Endothelial cell (in vitro differentiated cells): Measurements from ENCODE around the gene EIF5A. TPM values are rescaled to one million over a fixed set of nuclear protein-coding genes. Genes with fewer than 3 reads are reported as not detected.
"Not testable (repeated sequence)": the region's sequence is repeated elsewhere in the genome, so short reads cannot be mapped to it uniquely, and the experiment has no call there.

Experiments
- DNase-seq: peaks from one replicate; pipeline ENCODE4 v3.0.0; 2021; ENCODE audit warnings: low spot score
- H3K27ac Mint-ChIP-seq: one replicate; pipeline ENCODE4 v1.8.0; 2021; ENCODE audit warnings: mixed read lengths, inconsistent platforms; ENCODE audit not compliant: unreplicated experiment
- H3K27me3 Mint-ChIP-seq: one replicate; pipeline ENCODE4 v1.8.0; 2021; ENCODE audit warnings: mild to moderate bottlenecking, moderate library complexity, mixed read lengths, inconsistent platforms; ENCODE audit not compliant: unreplicated experiment
- H3K36me3 Mint-ChIP-seq: one replicate; pipeline ENCODE4 v1.8.0; 2021; ENCODE audit warnings: mild to moderate bottlenecking, low read depth, mixed read lengths, inconsistent platforms; ENCODE audit not compliant: unreplicated experiment
- H3K4me1 Mint-ChIP-seq: one replicate; pipeline ENCODE4 v1.8.0; 2021; ENCODE audit warnings: mild to moderate bottlenecking, mixed read lengths, inconsistent platforms; ENCODE audit not compliant: unreplicated experiment
- H3K4me3 Mint-ChIP-seq: one replicate; pipeline ENCODE4 v1.8.0; 2021; ENCODE audit warnings: mild to moderate bottlenecking, mixed read lengths, inconsistent platforms; ENCODE audit not compliant: unreplicated experiment
- H3K9me3 Mint-ChIP-seq: one replicate; pipeline ENCODE4 v1.8.0; 2021; ENCODE audit warnings: mixed read lengths, inconsistent platforms; ENCODE audit not compliant: unreplicated experiment
- CTCF ChIP-seq: fragments of 200-600 bp; sonication (generic); IDR thresholded peaks from one replicate; pipeline ENCODE4 v1.5.0; 2021; ENCODE audit warnings: antibody characterized with exemption; ENCODE audit not compliant: unreplicated experiment
- total RNA-seq: library from RNA; stranded (reverse); fragmentation: NEBNext Ultra II Directional; extraction: Animal tissue kit (Norgen Biotek cat#: 25700); gene quantifications from one replicate; pipeline ENCODE4 v1.2.1, GENCODE V29; 2021; ENCODE audit not compliant: unreplicated experiment

EIF5A gene
- total RNA-seq, 1 donor from 2014 or later, result 362 TPM

GRCh38 chr17:7336240-7337175 is 29.1 kb downstream of the EIF5A start, which contains the start of gene ACAP1:
Gene ACAP1 (plus strand): TSS chr17:7336529. CDS start chr17:7336735, 206 bp downstream.
- H3K9me3 Mint-ChIP-seq, result no peaks in the 10 kb centered on the region
- no peaks in the 10 kb centered on the region for H3K36me3 Mint-ChIP-seq
- peak within 1 kb of the TSS; percentile 57 for H3K27ac Mint-ChIP-seq
- H3K4me3 Mint-ChIP-seq, result no peak within 1 kb of the TSS
- H3K4me1 Mint-ChIP-seq, result peaks cover 15% of the 10 kb centered on the region
- peak; percentile 13 for DNase-seq
- TF ChIP-seq CTCF, result no peak
- peaks cover 2% of the 10 kb centered on the region for H3K27me3 Mint-ChIP-seq

- H3K4me1 Mint-ChIP-seq, result peaks cover 15% of the 10 kb centered on the region
- H3K9me3 Mint-ChIP-seq, H3K36me3 Mint-ChIP-seq, DNase-seq, H3K27me3 Mint-ChIP-seq, H3K4me3 Mint-ChIP-seq: not testable (repeated sequence)
- H3K27ac Mint-ChIP-seq, result peak overlapping the region; percentile 15
Measured at GRCh38 chr17:7337600-7337999, 30.2 kb downstream of the EIF5A start.

GRCh38 chr17:7340179-7340578 is 32.8 kb downstream of the EIF5A start:
- Mint-ChIP-seq H3K27me3 (peaks cover 2% of the 10 kb centered on the region), H3K4me3 (no peak overlapping the region), H3K36me3 (no peaks in the 10 kb centered on the region), H3K27ac (no peak overlapping the region), H3K4me1 (peaks cover 15% of the 10 kb centered on the region), H3K9me3 (no peaks in the 10 kb centered on the region)
- DNase-seq, result no peak
- TF ChIP-seq CTCF, result no peak

GRCh38 chr17:7341842-7342241 is 34.4 kb downstream of the EIF5A start:
- DNase-seq, result no peak
- H3K27ac Mint-ChIP-seq, result no peak overlapping the region
- H3K36me3 Mint-ChIP-seq, result no peaks in the 10 kb centered on the region
- H3K4me1 Mint-ChIP-seq, result peaks cover 6% of the 10 kb centered on the region
- H3K4me3 Mint-ChIP-seq, result no peak overlapping the region
- no peak for TF ChIP-seq CTCF
- H3K9me3 Mint-ChIP-seq, result no peaks in the 10 kb centered on the region
- peaks cover 2% of the 10 kb centered on the region for H3K27me3 Mint-ChIP-seq

- no peaks in the 10 kb centered on the region for H3K27me3 Mint-ChIP-seq
- H3K27ac Mint-ChIP-seq, result no peak overlapping the region
- H3K36me3 Mint-ChIP-seq, result no peaks in the 10 kb centered on the region
- TF ChIP-seq CTCF, result no peak
- H3K9me3 Mint-ChIP-seq, result no peaks in the 10 kb centered on the region
- H3K4me1 Mint-ChIP-seq, result no peaks in the 10 kb centered on the region
- H3K4me3 Mint-ChIP-seq, result no peak overlapping the region
- DNase-seq, result no peak
Measured at GRCh38 chr17:7343250-7343649, 35.8 kb downstream of the EIF5A start.
